ENCODE data around the gene AMBRA1. TPM values are rescaled to one million over a fixed set of nuclear protein-coding genes. Genes with fewer than 3 reads are reported as not detected.
A peak's percentile ranks its signal among the peaks of the same experiment; 100 is the strongest.

AMBRA1 gene
- polyA plus RNA-seq (ENCODE audit: insufficient read length), result 25.3 TPM
- long read RNA-seq, donor 1, full-length matches to known transcripts, result 4 of 10 reads
- long read RNA-seq, donor 1, partial matches to known transcripts, result 6 of 10 reads
- long read RNA-seq, donor 1, other reads (novel, unspliced or antisense), result 0 of 10 reads
- long read RNA-seq, donor 2, full-length matches to known transcripts, result 3 of 3 reads
- long read RNA-seq, donor 2, partial matches to known transcripts, result 0 of 3 reads
- long read RNA-seq, donor 2, other reads (novel, unspliced or antisense), result 0 of 3 reads
- long read RNA-seq, donor 3, partial matches to known transcripts, result 0 of 3 reads
- long read RNA-seq, donor 3, other reads (novel, unspliced or antisense), result 0 of 3 reads
- long read RNA-seq, donor 4, result 0 reads
- long read RNA-seq, donor 5, partial matches to known transcripts, result 0 of 2 reads
- long read RNA-seq, donor 5, other reads (novel, unspliced or antisense), result 0 of 2 reads
- long read RNA-seq, donor 6, partial matches to known transcripts, result 6 of 9 reads
- long read RNA-seq, donor 6, other reads (novel, unspliced or antisense), result 0 of 9 reads
- long read RNA-seq, donor 7, full-length matches to known transcripts, result 1 of 1 reads
- long read RNA-seq, donor 7, partial matches to known transcripts, result 0 of 1 reads
- long read RNA-seq, donor 7, other reads (novel, unspliced or antisense), result 0 of 1 reads
- long read RNA-seq, donor 8, partial matches to known transcripts, result 0 of 2 reads
- long read RNA-seq, donor 8, other reads (novel, unspliced or antisense), result 0 of 2 reads

- DNase-seq, result peak; percentile 96
Measured at GRCh38 chr11:46593550-46594373, at the start of gene AMBRA1. Gene AMBRA1 (minus strand): TSS chr11:46594023. CDS start chr11:46548380, 45,643 bp downstream.

DNA sequence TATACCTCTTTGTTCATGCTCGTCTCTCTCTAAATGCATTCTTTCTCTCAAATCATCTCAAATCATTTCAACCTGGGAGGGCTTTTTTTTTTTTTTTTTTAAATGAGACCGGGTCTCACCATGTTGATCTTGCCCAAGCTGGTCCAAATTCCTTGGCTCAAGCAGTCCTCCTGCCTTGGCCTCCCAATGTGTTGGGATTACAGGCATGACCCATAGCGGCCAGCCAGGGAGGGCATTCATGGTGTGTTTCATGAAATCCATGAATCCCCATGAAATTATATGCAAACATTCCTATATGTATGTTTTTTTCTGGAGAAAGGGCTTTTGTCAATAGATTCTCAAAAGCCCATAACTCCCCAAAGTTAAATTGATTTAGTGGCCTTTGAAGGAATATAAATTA is 49.7 kb upstream of the AMBRA1 start:
- no peak for DNase-seq

DNA sequence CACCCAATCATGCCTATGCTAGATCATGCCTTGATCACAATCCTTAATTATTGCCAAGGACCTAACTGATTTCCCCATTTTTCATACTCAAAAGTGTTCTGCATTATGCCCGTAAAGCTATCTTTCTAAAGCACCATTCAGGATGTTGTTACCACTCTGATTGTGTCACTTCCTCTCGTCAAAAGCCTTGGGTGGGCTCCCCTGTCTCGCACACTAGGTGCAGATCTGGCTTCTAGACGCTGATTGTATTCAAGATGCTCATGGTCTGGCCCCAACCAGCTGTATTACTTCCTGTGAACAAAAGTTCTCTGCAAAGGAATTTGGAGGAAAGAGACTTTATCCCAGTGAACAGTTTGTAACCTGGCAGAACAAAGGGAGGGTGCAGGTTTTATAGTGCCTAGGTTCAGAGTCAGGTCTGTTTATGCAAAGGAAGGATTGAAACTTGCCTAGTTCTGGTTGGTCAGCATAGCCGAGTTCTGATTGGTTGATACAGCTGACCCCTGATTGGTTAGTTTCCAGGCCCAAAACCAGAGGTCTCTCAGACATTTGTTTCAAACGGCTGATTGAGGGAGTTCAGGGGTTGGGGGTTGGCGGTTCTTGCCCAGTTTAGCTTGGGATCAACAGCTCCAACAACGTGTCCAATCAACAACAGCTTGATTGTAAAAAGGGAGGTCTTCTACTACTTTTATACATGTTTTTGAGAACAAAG is 49.0 kb upstream of the AMBRA1 start:
- no peak for DNase-seq

DNA sequence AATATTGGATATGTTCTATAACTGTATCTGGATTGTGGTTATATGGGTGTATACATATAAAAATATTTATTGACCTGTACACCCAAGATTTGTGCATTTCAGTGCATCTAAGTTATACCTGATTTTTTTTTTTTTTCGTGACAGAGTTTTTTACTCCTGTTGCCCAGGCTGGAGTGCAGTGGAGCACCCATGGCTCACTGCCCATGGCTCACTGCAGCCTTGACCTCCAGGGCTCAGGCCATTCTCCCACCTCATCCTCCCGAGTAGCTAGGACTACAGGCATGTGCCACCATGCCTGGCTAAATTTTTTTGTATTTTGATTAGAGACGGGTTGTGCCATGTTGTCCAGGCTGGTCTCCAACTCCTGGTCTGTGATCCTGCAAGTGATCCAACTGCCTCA is 47.8 kb upstream of the AMBRA1 start:
- no peak for DNase-seq

DNA sequence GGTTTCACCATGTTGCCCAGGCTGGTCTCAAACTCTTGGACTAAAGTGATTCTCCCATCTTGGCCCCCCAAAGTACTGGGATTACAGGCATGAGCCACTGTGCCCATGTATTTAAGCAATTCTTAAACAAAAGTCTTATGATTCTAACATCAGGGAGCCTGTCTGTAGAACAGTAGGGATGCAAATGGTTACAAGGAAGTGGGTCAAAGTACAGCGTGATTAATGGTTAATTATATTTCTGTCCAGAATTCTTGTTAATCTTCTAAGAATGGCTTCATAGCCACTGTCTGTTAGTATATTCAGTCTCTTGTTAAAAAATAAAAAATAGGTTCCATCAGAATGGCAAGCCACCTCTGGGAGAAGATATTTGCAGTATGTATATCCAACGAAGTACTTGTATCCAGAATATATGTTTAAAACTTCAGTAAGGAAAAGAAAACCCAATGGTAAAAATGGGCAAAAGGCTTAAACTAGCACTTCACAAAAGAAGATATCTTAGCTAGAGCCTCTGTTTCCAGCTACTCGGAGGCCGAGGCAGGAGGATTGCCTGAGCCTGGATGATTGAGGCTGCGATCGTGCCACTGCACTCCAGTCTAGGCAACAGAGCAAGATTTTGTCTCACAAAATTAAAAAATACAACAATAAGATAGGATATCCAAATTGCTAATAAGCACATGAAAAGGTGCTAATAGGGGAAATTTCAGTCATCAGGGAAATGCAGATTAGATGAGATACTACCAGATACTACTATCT is 46.4 kb upstream of the AMBRA1 start:
- no peak for DNase-seq

- DNase-seq, result no peak
Measured at GRCh38 chr11:46639197-46639839, 45.5 kb upstream of the AMBRA1 start.

GRCh38 chr11:46637546-46637945 is 43.7 kb upstream of the AMBRA1 start:
- DNase-seq, result no peak

- no peak for DNase-seq
Measured at GRCh38 chr11:46635557-46636139, 41.8 kb upstream of the AMBRA1 start.

DNA sequence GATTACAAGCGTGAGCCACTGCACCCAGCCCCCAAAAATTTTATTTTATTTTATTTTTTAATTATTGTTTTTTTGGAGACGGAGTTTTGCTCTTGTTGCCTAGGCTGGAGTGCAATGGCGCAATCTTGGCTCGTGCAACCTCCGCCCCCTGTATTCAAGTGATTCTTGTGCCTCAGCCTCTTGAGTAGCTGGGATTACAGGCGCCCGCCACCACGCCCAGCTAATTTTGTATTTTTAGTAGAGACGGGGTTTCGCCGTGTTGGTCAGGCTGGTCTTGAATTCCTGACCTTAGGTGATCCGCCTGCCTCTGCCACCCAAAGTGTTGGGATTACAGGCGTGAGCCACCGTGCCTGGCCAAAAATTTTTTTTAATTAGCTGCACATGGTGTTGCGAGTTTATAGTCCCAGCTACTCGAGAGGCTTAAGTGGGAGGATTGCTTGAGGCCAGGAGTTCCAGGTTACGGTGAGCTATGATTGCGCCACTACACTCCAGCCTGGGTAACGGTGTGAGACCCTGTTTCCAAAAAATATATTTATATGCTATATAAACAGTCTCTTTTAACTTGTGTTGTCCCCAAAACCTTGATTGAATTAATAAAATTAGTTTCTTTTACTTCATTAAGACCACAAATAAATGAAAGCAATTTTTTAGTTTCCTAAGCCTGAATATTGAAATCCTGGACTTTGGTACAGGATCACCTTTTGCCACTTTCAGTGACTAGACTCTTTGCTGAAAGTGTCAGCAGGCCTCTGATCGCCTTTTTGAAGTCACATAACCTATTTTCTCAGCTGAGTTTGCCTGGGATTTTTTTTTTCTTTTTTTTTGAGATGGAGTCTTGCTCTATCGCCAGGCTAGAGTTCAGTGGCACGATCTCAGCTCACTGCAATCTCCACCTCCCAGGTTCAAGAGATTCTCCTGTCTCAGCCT is 39.7 kb upstream of the AMBRA1 start:
- DNase-seq, result no peak

GRCh38 chr11:46632502-46632901 is 38.7 kb upstream of the AMBRA1 start:
- no peak for DNase-seq

DNA sequence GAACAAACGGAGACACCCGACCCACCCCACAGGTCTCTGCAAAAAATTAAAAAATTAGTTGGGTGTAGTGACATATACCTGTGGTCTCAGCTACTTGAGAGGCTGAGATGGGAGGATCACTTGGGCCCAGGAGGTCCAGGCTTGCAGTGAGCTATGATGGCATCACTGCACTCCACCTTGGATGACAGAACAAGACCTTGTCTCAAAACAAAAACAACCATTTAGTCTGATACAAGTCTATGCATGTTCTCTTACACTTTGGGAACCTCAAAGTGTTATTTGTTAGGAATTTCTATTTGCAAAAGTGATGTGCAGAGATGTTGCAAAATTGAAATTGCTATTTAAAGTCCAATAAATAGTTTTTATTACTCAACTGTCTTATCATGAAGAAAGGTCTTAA is 37.9 kb upstream of the AMBRA1 start:
- DNase-seq, result no peak

DNA sequence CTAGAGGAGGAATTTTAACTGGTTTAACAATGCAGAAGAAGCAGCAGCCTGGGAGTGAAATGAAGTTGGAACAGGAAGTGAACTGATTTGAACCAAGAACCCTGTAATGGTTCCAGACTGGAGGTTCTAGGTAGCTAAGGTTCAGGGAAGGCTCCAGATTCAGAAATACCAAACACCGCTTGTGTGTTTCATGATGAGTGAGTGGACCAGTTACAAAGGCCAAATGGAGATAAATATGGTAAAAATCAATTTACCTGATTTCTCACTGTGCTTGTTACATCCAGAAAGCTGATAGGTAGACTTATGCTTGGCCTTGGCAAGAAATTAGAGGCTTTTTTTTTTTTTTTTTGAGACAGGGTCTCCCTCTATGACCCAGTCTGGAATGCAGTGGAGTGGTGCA is 36.4 kb upstream of the AMBRA1 start:
- DNase-seq, result no peak

- DNase-seq, result no peak
Measured at GRCh38 chr11:46628961-46629360, 35.1 kb upstream of the AMBRA1 start.

DNA sequence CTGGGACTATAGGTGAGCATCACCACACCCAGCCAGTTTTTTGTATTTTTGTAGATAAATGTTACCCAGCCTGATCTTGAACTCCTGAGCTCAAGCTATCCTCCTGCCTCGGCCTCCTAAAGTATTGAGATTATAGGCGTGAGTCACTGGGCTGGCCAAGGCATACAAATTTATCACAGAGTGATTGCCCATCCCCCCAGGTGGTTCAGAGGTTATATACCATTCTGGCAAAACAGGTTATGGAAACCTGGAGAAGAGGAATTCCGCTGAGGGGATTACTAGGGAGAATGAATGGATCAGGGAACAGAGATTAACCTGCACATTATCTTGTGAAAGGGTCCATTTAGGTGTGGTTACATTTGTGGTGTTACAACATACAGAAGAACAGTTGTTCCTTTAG is 31.6 kb upstream of the AMBRA1 start:
- DNase-seq, result no peak

GRCh38 chr11:46618837-46619236 is 25.0 kb upstream of the AMBRA1 start:
- DNase-seq, result no peak

GRCh38 chr11:46617972-46618314 is 24.1 kb upstream of the AMBRA1 start:
- DNase-seq, result no peak

DNA sequence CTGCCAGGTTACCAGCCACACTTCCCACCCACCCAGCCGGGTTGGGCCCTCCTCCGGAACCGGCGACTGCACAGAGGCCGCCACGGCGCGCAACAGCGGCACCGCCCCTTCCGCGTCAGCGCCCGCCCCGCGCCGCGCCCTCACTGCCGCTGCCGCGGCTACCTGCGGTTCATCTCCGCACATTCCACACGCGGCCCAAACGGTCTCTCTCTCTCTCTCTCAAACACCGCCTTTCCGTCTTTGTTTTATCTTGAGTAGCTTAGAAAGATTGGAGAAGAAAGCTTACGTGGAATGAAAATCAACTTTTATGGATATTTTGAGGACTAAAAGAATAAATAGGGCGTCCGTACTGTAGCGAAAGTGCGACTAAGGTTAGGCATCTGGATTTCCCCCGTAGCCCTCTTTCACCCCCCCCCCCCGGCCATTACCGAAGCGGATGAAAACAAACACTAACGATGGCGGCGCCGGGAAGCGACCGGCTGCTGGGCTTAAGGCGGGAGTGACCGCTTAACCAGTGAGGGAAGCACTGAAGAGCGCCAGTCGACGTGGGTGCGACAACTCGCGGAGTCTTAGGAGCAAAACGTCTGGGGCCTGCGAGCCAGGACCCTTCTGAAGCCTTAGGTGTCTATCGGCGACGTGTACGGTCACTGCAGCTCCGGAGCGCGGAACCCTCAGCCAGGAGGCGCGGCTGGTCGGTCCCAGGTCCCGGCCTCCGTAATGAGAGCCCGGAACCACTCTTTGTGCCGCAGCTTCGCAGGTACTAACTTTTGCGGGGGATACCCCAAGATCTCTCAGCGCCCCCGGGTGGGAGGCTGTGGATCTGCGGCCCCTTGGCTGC is 23.5 kb upstream of the AMBRA1 start, which contains the start of the genes ATG13 and HARBI1:
Gene ATG13, plus strand, starts transcription at position 420 of the 838 bp plus-strand sequence. CDS start 26,739 bp downstream, outside the sequence.
Gene HARBI1, minus strand, starts transcription at position 94 of the 838 bp plus-strand sequence. CDS start 990 bp downstream, outside the sequence.
- peak; percentile 89 for DNase-seq
